GM10266 (cell line): ENCODE measurements around the gene PATJ.

Source experiments
- DNase-seq: peaks from one replicate; pipeline ENCODE4 v3.0.0; 2012; ENCODE audit errors: extremely low spot score
- TF ChIP-seq, protein P1 (sequence below): IDR thresholded peaks from 2 replicates; pipeline ENCODE4 v1.5.1; 2012; ENCODE audit warnings: mild to moderate bottlenecking, low read depth; ENCODE audit not compliant: control insufficient read depth, insufficient read depth; ENCODE audit errors: missing control alignments

PATJ gene

DNA sequence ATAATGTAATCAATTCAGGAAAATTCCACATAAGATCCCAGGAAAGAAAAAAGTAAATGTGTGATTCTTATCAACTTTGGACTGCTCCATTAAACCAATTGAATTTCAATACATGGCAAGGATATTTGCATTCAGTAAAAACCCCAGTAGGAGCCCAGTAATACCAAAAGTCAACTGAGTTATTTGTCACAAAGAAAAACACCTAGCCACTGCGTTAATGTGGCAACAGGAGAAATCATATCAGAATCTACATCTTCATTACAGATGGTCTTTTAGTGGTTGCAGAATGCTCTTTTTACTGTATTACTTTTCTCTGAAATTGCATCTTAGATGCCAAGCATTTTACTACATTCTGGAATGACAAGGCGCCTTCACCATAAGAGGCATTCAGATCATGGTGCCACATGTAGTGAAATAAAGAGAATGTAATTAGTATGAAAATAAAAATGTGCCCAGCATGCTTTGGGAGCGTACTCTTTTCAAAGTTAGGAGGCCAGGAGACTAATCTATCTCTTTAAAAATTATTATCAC lies 180.7 kb downstream of the PATJ start:
- DNase-seq: no peak
- TF ChIP-seq, protein P1, sequence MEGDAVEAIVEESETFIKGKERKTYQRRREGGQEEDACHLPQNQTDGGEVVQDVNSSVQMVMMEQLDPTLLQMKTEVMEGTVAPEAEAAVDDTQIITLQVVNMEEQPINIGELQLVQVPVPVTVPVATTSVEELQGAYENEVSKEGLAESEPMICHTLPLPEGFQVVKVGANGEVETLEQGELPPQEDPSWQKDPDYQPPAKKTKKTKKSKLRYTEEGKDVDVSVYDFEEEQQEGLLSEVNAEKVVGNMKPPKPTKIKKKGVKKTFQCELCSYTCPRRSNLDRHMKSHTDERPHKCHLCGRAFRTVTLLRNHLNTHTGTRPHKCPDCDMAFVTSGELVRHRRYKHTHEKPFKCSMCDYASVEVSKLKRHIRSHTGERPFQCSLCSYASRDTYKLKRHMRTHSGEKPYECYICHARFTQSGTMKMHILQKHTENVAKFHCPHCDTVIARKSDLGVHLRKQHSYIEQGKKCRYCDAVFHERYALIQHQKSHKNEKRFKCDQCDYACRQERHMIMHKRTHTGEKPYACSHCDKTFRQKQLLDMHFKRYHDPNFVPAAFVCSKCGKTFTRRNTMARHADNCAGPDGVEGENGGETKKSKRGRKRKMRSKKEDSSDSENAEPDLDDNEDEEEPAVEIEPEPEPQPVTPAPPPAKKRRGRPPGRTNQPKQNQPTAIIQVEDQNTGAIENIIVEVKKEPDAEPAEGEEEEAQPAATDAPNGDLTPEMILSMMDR: no peak

DNA sequence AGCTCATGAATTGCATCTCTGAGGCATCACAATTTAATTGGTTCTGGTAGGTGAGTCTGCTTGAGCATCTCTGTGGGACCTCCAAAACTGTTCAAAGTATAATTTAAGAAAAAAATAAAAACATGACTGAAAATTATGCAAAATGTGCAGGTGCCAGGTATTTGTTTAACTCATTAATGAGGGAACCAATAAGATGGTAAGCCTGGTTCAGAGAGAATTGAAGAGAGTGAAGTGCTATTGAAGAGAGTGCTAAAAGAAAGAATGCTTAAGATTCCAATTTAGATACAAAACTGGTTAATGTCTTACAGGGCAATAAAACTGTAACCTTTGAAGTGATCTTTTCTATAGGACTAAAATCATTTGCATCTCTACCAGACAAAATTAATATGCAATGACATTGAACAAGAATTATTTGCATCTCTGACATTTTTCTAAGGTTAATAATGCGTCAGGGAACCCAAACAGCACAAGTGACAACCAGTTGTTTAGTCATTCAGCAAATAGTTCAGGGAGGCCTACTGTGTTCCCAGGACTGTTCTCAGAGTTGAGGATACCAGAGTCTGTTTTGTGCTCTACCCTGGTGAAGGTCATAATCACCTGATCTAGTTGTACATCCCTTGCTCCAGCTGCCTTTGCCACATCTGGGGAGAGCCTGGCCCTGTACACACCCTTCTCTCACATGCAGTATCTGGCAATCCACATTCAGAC lies 183.5 kb downstream of the PATJ start:
- no peak for DNase-seq
- TF ChIP-seq, protein P1: no peak

DNA sequence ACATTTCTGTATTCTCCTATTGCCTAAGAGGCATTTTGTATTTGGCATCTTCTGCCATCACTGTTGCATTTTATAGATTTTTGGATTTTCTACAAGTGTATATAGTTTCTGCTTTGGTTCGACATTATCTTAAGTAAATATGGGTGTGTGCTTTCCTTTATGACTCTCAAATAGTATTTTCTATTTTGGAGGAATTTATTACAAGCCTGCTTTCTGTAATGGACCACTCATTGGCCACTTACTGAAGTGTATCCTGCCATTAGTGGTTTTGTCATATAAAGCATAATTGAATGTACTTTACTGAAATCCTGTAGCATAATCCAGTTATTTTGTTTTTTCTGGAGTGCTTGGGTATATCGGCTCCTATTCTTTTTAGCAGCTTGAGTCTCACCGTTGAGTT lies 184.3 kb downstream of the PATJ start:
- TF ChIP-seq, protein P1: no peak
- DNase-seq: no peak

DNA sequence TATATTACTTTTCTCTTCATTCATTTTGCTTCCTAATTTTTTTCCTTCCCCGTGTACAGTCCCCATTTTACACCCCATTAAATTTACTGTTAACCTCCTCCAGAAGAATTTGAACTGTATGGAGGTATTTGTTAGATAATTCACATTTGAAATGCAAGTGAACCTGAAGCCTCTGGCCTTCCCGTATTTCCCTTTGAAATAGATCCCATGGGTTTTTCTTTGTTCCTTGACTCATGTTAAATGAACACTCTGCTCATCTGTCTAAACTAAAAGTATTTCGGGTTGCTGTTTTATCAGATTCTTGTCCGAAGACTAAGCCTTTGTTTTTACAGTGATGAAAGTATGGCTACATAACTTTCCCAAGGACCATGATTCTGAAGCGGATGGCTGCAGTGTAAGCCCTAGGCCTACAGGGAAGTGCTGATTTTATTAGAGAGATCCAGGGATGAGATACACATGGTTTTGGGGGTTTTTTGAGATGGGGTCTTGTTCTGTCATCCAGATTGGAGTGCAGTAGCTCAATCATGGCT lies 187.9 kb downstream of the PATJ start:
- TF ChIP-seq, protein P1: no peak
- DNase-seq: no peak

DNA sequence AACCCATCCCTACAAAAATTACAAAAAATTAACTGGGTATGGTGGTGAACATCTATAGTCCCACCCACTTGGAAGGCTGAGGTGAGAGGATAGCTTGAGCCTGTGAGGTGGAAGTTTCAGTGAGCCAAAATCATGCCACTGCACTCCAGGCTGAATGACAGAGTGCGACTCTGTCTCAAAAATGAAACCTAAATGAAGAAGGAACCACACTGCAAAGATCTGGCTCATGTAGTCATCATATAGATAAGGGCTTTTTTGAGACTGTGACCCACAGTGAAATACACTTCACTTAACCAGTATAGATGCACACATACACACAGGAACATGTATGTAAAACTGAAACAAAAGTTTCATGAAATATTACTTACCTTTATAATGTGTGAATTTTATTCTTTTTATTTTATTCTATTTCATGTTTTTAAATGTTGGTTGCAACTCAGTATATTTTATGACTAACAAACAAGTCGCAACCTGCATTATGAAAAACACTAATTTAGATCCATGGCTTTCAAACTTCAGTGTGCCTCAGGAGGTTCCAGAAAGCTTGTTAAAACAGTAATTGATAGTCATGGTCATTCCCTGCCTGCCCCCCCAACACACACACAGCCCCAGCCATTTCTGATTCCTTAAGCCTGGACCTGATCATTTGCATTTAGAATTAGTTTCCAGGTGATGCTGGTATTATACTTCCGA lies 189.5 kb downstream of the PATJ start:
- no peak for DNase-seq
- TF ChIP-seq, protein P1: no peak

DNA sequence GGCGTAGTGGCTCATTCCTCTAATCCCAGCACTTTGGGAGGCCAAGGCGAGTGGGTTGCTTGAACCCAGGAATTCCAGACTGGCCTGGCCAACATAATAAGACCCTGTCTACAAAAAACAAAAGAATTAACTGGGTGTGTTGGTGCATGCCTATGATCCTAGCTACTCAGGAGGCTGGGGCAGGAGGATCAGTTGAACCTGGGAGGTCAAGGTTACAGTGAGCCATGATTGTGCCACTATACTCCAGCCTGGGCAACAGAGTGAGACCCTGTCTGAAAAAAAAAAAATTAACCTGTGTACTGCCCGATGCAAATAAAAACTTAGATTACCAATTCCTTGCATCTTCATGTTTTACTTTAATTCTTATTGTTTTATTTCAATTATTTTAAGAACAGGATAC lies 193.2 kb downstream of the PATJ start:
- DNase-seq: no peak
- TF ChIP-seq, protein P1: no peak

DNA sequence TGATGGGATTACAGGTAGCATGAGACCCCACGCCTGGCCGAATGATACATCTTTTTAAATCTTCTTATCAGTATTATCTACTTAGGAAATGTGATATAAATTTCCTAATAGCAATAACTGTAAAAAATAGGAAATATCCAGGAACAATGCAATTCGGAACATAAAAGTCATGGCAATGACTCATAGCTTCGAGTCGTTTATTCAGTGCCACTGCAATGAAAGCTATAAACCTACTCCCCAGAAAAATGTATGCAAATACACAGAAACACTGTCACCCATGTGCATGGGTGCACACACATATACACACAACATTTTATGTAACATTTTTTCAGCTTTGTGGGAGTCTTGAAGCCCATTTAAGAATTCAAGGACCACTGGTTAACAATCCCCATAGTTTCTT lies 194.6 kb downstream of the PATJ start:
- TF ChIP-seq, protein P1: no peak
- no peak for DNase-seq
